Right kidney (tissue), 1 donor: ENCODE data around the gene LURAP1L.

Experiments
- DNase-seq: peaks from one replicate; pipeline ENCODE4 v3.0.0-alpha.2; 2016

LURAP1L gene

DNA sequence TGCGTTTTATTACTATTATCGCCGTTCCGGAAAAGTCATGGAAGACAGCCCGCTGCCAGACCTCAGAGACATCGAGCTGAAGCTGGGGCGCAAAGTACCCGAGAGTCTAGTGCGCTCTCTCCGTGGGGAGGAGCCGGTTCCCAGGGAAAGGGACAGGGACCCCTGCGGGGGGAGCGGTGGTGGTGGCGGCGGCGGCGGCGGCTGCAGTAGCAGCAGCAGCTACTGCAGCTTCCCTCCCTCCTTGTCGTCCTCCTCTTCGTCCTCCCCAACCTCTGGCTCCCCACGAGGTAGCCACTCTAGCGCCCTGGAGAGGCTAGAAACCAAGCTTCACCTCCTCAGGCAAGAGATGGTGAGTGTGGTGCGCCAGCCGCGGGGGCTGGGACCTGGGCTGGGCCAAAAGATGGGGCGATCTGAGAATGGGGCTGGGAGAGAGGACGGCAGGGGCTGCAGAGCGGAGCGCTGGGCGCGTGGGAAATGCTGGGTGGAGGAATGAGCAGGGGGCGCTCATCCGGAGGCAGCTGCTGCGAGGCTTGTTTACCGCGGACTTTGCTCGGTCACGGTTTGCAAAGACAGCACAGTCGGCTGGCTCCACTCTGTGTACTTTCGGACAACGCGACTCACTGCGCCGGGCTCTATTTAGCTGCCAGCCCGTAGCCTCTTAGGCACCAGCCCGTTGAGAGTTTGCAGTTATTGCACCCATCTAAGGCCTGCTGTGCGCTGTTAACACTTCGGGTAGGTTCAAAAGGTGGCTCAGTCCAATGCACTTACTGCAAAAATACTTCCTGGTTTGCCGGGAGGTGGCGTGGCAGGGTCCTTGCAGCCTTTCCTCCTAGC is 1.1 kb downstream of the LURAP1L start:
- peak; percentile 91 for DNase-seq

DNA sequence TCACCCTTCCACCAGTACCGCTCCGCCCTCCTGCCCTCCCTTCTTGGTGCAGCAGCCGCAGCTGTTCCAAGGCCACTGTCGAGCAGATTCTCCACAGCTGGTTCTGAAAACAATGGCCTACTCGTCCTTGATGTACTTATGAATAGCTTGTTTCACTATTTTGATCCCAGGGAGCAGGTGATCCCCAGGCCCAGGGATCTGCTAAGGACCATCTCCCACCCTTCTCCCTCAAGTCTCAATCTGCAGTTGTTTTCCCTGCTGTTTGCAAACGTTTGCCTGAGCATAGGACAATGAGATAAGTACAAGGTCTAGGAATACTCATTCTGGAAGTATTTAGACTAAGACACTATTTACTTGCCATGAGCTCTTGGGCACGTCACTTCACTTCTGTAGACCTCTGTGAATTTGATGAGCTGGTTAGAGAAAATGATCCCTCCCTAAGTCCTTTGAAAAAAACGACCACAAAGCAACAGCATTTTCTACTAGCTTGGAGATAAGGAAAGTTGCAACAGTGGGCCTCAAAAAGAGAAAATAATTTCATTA is 1.8 kb downstream of the LURAP1L start:
- no peak for DNase-seq

DNA sequence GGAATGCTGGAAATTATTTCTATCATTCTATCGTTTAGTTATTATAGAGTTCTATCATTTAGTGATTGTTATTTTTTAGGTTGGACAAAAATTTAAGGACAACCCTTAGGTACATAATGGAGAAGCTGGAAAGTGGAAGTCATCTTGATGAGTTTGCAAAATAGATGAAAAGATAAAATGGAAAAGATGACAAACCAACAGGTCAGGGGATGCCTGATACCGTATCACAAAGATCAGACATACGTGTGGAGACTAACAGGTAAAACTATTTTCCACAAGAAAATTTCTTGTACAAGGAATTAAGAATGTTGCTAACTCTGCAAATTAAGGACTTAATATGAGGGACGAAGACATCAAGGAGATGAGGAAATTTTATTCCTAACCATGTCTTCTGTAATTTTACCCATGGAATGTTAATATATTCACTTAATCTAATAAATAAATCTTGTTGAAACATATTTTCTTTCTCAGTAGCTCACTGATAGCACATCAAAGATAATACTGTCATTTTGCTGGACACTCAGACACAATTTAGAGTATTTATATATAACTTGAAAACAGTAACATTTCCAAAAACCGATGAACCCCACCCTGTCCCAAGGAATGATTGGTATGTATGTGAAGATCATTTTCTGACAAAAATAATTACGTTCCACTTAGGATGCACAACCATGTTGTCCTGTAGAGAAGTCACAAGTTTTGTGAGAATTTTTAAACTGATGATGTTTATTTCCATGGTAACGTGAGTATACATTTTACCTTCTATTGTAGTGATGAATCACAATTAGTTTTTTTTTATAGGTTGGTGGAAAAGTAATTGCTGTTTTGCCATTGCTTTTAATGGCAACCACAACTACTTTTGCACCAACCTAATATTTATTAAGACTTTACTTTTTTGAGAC is 2.6 kb downstream of the LURAP1L start:
- no peak for DNase-seq

DNA sequence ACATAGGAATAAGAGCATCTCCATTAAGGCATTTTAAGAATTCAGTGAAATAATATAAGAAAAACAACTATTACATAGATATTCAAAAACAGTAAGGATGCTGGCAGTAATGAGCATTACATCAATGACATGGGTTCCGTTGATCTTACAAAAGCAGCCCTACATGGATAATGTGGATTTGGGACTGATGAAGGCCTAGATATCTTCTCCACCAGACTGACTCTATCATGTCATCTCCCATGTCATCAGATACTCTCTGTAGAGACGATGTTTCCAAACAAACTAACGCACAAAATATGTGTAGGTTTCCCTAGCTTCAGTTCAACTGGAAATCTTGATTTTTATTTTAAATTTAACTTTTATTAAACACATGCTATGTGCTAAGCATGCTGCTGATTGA is 3.6 kb downstream of the LURAP1L start:
- no peak for DNase-seq

DNA sequence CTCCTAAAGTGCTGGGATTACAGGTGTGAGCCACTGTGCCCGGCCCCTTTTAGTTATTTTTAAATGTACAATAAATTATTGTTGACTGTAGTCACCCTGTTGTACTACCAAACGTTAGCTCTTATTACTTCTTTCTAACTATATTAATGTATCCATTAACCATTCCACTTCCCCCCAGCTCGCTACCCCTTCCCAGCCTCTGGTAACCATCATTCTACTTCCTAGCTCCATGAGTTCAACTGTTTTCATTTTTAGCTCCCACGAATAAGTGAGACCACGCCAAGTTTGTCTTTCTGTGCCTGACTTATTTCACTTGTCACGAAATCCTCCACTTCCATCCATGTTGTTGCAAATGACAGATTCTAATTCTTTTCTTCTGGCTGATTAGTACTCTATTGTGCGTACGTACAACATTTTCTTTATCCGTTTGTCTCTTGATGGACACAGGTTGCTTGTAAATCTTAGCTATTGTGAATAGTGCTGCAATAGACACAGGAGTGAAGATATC is 6.5 kb downstream of the LURAP1L start:
- no peak for DNase-seq

DNA sequence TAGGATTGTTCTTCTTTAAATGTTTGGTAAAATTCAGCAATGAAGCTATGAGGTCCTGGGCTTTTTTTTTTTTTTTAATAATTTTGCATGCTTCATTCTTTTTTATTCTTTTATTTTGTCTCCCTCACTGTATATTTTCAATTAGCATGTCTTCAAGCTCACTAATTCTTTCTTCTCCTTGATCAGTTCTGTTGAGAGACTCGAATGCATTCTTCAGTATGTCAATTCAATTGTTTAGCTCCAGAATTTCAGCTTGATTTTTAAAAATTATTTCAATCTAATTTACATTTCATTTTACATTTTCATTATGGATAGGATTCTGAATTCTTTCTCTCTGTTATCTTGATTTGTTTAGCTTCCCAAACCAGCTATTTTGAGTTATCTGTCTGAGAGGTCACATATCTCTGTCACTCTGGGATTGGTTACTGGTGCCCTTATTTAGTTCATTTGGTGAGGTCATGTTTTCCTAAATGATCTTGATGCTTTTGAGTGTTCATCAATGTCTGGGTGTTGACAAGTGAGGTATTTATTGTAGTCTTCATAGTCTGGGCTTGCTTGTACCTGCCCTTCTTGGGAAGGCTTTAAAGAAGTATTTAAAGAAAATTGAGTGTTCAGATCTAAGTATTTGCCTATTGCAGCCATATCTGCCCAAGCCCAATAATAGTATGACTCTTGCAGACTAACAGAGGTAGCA is 9.1 kb downstream of the LURAP1L start:
- no peak for DNase-seq

DNA sequence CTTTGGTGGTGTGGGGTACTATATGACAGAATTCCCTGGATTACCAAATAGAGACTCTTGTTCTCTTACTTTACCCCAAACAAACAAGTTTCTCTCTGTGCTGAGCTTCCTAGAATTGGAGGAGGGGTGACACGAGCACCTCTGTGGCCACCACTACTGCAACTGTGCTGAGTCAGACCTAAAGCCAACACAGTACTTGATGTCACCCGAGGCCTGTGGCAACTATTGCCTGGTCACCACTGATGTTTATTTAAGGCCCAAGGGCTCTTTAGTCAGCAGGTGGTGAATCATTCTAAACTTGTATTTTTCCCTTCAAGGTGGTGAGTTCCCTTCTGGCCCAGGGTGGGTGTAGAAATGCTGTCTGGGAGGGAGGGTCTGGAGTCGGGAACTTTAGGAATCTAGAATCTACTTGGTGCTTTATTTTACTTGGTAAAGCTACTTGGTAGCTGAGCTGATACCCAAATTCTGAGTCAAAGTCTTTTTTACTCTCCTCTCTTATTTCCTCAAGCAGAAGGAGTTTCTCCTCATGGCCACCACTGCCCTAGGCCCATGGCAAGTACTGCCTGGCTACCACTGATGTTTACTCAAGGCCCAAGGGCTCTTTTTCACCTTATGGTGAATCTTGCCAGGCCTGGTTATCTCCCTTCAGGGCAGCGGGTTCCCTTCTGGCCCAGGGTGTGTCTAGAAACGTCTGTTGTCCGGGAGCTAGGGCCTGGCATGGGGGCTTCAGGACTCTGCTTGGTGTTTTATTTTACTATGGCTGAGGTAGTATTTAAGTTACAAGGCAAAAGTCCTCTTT is 9.8 kb downstream of the LURAP1L start:
- no peak for DNase-seq

DNA sequence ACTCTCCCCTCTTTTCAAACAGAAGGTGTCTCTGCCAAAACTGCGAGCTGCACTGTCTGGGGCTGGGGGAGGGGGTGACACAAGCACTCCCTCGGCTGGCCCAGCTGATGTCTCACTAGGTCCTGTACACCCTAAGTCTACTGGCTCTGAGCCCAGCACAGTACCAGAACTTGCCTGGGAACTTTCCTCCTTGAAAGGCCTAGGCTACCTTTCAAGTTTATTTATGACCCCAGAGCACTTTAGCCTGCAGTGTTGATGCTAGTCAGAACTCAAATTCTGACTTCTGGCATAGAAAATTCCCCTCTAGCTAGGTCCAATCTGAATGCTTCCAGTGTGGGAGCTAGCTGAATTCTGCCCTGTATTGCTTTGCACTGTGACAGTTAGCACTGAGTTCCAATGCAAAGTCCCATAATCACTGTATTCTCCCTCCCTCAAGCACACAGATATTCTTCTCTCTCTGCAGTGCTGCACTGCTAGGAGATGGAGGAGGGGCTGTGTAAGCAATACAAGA is 10.5 kb downstream of the LURAP1L start:
- DNase-seq = no peak

DNA sequence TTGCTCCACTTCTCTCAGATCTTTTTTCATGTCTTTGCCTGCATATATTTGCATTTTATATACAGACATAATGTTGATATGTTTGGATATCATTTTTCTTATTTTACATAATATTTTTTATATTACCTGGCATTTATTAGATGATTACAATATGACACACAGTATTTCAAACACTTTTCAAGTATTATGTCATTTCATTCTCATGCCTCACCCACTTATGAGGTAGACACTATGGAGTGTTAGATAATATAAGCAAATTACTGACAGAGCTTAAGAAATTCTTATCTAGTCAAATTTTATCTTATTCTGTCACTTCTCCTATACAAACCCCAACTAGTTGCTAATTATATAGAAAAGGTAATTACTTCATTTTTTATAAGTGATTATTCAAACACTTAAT is 11.1 kb downstream of the LURAP1L start:
- DNase-seq = no peak

DNA sequence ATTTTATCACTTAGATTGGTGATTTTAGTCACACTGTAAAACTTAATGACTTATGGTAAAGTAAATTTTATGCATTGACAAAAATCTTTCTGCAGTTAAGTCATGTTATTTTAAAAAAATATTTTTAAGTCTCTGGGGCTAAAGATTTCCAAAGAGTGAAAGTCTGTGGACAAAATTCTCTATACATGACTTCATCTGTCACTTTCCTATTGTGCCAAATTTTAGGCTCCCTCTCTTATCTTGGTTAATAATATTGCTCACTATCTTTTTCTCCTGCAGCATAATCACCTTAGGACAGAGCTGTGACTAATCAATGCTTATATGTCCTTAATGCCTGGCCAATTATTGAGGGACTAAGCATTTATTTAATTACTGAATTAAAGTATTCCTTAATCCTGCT is 15.2 kb downstream of the LURAP1L start:
- DNase-seq = no peak

DNA sequence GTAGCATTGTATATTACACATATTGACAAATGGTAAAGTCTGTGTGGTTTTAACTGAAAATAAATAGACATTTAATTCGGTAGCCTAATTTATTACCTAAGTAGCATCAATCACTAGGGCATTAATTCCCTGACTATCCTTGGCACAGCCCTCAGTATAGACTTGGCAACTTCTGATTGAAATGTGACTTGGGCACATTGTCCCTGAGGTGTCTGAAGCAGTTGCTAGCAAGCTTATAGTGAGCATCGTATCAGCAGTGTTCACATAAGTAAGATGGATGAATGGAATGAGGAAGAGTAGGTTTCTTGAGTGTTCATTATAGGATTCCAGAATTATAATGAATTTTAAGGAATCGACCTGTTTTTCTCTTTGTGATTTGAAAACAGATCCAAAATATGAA is 16.1 kb downstream of the LURAP1L start:
- no peak for DNase-seq

DNA sequence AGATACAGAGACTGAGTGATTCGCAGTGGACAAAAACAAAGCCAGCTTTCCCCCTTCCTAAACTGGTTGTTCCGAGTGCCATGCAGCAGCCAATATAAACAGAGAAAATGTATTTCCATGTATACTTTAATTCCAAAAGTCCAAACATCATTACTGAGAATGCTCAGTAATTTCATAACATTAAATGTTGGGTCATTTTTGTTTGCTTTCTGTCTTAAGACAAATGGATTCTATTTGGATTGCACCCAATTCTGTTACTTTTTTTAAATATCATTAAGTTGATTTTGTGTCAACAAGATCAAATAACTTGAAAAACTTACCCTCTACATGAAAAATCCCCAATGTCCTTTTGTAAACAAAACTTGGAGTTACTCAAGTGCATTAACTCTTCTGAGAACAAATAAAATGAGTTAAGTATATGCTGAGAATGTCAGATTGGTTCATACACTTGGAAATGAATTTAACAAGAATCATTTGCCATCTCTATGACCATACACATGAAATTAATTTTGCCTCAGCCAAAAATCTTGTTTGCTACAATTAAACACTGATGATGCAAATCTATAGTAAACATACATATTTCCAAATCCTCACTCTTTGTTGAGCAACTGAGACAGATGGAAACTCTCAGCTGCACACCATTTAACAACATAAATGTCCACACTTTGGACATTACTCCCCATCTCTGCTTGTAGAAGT is 19.4 kb downstream of the LURAP1L start:
- DNase-seq = no peak

DNA sequence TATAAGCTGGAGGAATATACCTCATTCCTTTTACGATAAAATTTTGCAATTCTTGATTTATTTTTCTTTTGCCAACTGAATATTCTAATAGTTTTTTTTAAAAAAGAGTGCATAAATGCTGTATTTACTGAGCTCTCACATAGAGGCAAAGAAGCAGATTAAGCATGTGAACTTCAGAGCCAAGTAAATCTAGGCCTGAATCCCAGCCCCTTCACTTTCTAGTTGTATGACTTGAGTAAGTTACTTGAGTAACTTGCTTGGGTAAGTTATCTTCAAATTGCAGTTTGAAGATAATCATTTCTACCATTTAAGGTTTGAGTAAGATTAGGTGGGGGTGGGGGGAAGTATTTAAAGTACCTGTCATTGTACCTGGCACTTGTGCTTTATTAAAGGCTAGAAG is 21.8 kb downstream of the LURAP1L start:
- DNase-seq = no peak

DNA sequence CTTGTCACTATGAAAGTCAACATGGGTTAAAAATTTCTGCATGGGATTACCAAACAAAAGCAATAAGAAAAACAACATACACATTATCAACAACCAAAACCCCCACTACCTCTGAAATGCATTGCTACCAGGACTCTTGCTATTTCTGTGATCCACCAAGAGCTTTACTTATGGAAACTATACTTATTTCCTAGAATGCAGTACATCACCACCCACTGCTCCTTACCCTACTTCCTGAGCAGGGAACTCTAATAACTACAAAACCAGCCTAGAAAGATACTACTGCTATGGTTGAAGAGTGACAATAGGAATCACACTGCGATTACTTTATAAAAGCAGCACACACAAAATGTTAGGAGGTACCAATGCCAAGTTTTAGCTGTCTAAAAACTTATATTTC is 22.2 kb downstream of the LURAP1L start:
- DNase-seq = no peak

DNA sequence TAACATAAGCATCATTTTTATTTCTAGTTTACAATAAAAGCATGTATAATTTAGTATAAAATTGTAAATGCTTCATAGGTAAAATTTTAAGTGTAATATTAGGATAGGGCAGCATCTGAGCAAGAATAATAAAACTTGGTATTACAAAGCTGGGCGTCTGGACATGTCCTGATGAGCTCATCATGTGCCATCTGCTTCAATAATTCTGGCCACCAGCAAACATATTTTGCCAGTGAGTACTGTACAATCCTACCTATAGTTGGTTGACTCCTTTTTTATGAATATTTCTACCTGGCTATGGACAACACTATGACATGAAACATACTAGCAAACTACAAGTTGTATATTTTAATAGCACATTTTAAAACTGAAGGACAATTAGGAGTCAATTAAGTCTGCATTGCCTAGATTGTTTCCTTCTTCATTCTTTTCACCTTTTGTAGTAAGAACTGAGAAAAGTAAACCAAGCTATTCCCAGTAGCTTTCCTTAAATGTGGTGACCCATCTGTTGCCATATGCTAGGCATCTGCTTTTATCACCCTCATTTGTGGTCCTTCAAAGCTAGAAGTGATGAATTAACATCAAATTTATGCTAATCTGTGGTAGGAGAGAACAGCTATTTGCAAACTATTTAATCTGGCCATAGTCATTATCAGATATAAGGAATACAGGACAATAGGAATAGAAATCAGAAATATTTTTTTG is 23.4 kb downstream of the LURAP1L start:
- DNase-seq = no peak

DNA sequence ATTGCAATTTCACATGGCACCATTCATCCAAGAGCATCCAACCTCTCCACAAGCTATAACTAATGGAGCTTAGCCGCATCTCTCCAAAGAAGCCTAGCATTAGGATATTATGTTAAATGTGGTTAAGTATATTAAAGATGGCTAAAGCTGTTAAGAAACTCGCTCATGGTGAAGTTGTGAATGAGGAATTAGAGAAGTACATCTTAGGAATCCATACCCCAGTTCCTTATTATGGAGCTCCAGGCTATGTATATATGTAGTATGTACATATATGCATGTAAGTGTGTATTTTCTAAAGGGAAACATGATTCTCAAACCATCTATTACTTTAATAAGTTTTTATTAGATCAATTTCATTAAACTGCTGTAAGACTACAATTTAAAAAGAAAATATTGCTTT is 26.4 kb downstream of the LURAP1L start:
- DNase-seq = no peak

DNA sequence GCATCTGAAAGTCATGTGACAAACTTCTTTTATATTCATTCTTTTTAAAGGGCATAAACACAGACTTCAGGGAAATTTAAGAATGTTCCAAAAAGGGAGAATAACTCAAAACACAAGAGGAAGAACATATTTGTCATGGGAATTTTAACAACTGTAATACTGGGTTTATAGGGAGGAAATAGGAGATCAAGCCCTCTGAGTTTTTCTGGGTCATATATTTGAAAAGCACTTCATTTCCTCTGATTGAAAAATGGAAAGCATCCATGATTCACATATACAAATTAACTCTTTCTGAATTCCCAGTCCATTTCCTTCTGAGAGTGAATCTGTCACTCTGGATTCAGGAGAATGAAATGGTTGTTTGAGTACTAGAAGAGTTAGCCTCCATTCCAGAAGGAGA is 26.8 kb downstream of the LURAP1L start:
- DNase-seq = no peak

DNA sequence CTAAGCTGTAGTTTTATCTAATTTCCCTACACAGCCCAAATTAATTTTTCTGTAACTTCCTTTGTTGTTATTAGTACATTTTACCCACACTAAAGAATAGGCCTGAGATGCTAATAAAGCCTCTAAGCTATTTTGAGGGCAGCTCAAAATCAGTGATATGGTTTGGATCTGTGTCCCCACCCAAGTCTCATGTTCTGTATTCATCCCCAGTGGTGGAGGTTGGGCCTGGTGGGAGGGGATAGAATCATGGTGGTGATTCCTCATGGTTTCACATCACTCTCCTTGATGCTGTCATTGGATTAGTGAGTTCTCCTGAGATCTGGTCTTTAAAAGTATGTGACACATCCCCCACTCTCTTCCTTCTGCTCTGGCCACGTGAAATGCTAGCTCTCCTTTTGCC is 27.3 kb downstream of the LURAP1L start:
- DNase-seq = no peak

DNA sequence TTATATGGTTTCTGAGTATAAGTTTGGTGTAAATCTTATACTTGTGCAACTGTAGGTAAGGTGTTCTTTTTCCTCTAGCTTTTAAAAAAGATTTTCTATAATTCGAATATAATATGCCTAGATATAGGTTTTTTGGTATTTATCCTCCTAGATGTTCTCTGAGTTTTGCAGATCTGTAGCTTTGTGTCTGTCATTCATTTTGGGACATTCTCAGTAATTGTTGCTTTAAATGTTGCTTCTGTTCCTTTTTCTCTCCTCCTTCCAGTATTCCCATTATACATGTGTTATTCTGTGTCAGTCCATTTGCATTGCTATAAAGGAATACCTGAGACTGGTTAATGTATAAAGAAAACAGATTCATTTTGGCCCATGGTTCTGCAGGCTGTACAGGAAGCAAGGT is 33.7 kb downstream of the LURAP1L start:
- no peak for DNase-seq

DNA sequence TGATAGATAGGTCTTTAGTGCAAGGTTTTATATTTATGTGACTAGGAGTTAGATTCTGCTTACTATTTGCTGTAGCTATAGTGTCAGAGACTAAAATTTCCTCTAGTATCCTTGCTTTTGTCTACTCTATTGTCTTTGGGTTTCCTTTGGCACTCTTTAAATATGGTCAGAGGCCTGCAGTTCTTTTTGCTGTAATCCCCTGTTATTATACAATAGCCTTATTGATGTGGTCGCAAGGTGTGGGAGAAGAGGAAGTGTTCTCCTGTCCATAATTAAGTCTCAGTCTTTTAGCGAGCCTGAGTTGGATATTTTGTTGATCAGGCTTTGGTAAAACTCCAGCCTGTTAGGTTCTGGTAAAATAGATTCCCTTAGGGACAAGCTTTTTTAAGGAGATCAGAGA is 34.9 kb downstream of the LURAP1L start:
- DNase-seq = no peak
